ENCODE measurements around the gene OPCML.

The OPCML gene

DNA sequence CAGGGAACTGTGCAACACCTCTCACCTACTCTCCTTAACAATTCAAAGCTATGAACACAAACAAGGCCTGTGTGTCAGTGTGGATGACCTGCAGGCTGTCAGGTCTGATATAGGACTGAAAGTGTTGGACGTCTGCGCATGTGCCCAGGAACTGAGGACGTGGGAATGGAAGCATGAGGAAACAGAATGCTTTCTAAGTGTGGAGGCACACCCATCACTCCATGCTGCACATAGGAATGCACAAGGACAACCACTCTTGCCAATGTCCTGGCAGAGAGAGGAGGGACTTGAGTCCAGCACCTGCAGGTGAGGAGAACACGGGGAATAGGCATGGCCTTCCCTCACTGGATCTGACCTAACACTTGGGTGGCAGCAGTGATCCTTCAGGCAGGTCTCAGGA is 874.3 kb downstream of the OPCML start:
- no peak for DNase-seq (ENCODE audit: low read depth)

DNA sequence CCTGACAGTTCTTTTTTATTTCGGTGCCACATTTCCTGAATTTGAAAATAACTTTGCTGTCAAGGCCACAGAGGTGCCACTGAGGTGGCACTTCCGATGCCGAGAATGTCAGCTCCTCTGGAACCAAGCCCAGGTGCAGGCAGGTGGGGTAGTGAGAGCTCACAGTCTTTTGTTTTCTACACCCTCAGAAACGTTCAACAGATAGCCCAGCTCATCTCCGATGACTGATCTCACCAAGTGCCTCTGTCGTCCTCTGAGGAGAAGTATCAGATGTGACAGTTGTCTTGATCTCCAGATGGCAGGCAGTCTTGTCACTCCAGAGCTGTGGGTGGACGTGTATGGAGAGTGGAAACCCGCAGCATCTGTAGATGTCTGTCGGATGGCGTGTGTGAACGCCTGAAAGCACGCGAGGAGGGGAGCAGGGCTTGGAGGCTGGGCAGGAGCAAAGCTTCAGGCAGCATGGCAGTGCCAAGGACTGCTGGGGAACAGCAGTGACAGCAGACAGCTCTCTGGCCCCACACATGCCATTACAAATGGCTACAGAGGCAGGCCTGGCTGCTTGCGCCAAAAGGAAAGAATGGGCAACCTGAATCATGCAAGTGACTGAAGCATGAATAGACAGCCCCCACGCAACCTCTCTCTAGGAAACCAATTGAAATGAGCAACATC is 877.0 kb downstream of the OPCML start:
- DNase-seq (ENCODE audit: low read depth): no peak

GRCh38 chr11:132653237-132653636 is 879.1 kb downstream of the OPCML start:
- no peak for DNase-seq (ENCODE audit: low read depth)

DNA sequence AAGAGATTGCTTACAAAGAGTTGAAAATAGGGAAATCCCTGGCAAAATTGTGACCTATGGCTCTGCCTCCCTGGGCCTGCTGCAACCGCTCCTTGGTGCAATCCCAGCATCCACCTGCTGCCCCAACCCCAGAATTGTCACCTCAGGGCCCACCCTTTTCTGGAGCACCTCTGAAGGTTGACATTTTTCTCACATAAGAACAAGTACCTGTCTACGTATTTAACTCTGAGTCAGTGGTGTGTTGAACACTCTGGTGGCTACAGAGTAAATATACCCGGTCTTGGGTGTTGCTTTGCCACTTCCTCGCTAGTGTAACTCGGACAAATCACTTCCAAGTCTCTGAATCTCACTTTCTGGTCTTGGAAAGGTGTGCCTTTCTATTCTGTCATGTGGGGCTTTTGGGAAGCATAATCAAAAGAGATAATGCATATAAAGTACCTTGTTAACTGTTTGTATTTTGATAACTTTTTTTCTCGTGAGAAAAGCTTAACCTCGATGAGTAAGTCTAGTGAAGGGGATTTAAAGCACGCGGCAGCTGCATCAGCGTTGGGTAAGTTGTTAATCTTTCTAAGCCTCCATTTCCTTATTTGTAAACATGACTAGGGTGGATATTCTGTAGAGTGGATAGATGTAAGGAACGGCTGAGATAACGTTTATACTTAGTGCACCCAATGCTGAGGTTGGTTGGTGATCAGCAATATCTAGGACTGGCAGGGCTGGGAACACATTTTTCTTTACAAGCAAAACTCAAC is 881.2 kb downstream of the OPCML start:
- no peak for DNase-seq (ENCODE audit: low read depth)

DNA sequence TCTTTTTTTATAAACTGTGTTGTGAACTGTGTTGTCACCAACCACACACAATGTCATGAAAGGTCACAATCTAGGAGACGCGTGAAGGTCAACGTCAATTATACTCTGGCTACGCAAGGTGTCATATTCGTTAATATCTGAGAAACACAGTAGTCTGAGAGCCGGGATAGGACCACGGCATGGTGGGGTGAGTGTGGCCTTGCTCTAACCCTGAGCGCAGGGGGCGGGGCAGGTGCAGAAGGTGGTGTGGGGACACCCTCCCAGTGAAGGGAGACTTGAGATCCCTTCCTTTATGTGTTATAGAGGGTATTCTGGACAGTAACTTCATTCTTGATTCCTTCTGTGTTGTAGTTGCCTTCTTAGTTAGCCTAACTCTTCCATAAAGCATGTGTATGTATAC is 883.0 kb downstream of the OPCML start:
- DNase-seq (ENCODE audit: low read depth): no peak

DNA sequence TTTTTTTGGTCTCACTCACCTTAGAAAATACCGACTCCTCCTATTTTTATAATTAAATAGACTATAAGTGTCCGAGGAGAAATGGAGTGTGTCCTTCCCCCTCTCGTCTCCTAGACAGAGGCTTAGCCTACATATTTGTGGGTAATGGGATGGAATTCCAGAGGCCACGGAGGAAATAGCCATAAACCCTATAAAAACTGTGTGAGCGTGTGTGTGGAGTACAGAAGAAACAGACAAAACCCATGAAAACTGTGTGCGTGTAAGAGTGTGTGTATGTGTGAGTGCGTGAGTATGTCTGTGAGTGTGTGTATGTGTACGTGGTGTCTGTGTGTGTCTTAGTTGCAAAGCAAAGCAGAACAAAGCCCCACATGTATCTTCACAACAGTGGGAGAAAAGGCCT is 883.5 kb downstream of the OPCML start:
- DNase-seq (ENCODE audit: low read depth): peak; percentile 80

DNA sequence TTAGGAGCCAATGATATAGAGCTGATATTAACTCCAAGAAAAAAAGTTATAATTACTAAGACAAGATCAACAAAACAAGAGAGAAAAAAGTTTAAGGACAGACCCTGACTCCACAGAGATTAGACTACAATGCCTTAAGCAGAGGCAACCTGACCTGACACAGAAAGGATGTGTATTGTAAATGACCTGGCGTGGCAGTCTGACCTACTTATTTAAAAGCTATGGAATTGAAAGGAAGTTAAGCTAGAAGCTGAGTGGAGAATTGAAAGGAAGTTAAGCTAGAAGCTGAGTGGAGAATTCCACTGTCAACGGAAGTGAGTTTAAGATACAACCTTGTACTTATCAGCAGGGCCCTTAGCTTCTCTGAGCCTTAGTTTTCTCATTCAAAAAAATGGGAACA is 885.4 kb downstream of the OPCML start:
- no peak for DNase-seq (ENCODE audit: low read depth)

DNA sequence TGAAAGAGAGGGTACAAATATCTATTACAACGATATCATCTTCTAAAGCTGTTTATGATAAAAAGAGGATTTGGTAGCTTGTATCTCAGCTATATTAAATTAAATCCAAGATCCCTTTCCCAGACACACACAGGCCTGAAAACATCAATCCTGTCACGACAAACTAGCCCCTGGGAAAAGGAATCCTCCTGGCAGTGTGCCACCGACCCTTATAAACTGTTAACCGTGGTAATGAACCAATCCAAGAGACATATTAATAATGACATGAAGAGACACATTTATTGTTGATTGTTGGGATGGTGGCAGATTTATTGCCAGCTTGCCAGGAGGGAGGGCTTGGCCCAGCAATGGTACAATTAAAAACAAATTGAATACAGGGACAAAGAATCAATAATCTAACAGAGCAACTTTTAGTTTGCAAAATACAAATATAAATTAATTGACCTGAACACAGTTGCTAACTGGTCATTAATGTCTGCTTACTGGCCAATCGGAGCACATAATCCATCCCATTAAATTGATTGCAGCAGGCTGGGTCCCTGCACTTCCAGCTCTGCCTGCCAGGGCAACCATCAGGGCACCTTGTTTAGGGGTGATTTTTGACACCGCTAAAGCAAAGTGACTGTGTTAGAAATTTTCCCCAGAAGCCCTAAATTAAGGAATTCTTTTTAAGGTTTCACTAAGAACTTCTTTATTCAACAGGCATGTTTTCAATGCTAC is 887.6 kb downstream of the OPCML start:
- no peak for DNase-seq (ENCODE audit: low read depth)

DNA sequence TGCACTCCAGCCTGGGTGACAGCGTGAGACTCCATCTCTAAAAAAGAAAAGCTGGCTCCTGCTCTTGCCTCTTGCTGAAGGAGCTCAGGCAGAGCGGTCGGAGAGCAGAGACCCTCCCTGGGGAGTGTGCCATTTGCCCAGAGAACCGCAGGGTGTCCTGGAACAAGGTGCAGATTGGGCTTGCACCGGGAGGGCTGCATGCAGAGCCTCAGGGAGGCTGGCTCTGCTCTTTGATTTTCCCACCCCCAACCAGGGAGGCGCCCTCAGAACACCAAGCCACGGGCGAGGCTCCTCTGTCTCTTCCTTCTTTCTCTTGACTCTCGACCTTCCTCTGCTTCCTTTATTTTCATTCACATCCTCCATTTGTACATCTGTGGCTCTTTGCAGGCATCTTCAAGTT is 889.1 kb downstream of the OPCML start:
- DNase-seq (ENCODE audit: low read depth): no peak

DNA sequence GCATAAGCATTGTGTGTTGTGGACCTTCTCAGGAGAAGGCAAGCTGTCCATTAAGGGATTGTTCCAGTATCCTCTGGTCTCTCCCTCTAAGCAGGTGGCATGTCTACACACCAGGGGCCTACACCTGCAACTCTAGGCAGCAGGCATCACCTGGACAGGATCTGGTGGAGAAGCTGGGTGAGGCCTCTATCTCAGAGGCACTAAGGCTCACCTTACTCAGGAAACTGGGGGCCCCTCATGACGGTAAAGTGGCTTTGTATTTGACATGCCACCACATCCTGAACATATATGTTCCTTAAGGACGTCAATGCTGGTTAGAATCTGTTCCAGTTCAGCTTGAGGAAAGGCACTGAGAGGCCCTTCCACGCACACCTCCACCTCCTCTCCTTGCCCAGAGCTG is 891.3 kb downstream of the OPCML start:
- DNase-seq (ENCODE audit: low read depth): no peak

DNA sequence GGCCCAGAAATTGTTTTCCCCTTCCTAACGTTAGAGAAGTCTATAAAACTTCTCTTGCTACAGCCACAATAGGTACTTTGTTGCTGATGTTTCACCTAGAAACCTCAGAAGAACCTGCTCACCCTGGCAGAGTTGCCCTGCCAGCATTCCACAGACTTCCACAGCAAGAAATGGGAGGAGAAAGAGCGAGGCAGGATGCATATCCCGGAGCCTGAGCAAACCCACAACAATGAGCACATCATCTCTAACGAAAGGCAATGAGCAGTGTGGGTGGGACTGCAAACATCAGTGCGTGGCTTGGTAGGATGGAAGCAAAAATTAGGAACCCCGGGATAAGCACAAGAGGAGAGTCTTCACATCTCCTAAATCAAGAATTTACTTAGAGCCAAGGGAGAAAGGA is 892.3 kb downstream of the OPCML start:
- DNase-seq (ENCODE audit: low read depth): no peak

DNA sequence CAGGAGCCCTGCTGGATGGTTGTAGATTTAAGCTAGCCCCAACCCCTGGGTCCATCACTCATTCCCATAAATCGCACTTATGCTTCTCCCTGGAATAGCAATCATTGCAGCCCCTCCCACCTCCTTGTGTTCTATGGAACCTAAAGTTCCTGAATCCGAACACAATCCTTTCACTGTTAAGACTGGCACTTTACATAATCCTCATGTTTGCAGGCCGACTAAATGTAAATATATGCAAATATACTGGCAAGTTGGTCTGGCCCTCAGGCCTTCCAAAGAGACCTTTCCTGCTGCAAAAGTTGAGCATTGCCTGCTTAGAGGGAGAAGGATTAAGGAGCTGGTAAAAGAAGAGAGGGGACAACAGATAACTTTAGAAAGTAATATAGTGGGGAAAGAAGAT is 892.9 kb downstream of the OPCML start:
- DNase-seq (ENCODE audit: low read depth): no peak

GRCh38 chr11:132638423-132638822 is 893.9 kb downstream of the OPCML start:
- DNase-seq (ENCODE audit: low read depth): no peak

DNA sequence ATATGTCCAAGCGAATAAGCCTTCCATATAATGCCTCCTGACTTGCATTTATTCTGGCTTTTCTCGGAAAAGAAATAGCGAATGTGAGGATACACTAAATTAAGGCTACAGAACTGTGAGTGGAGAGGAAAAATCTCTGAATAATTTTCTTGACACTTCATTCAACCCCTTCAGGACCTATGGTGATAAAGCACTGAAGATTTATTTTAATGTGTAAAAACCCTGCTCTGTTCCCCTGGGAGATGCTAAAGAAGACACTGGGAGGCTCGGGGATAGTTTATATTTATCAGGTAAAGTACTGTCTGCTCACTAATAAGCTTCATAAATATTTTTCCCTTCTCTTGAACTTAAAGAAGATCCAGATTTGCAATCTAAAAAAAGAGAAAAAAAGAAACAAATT is 895.8 kb downstream of the OPCML start:
- no peak for DNase-seq (ENCODE audit: low read depth)

DNA sequence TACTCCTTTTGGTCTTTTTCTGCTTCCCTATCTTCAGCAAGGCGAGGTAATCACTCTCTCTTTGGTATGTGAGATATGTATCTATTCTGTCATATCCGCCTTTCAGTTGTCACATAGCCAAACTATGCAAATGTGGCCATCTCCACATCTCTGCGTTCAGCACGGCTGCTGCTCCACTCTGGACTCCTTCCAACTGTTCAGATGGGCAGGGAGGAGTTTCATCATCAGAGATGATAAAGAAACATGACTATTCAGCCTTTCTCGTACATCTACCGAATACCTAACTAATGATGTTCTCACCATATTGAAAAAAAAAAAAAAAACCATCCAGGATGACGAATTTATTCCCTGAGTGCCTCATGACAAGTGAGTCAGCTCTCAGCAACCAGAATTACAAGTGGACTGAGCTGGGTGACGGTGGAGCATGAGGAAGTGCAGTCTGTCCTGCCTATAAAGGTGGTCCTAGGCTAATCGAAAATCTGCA is 899.6 kb downstream of the OPCML start:
- DNase-seq (ENCODE audit: low read depth): peak; percentile 100

- peak; percentile 70 for DNase-seq (ENCODE audit: low read depth)
Observed at GRCh38 chr11:132631989-132632388, 900.3 kb downstream of the OPCML start.

DNA sequence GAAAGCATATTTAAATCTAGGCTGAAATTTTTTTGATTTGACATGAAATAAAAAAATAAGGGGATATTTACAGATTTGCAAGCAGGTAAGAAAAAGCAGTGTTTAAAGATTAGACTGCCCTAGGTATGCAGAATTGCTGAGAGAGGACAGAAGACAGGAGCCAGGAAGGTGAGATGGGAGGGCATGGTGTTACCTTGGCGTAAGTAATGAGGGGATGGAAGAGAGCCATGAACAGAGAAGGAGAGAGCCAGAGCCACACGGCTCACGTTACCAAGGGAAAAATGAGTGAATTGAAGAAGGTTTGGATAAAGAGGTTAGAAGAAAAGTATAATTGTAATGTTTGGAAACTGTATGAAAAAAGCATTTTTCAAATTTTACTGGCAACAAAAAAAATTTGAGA is 904.3 kb downstream of the OPCML start:
- DNase-seq (ENCODE audit: low read depth): no peak

DNA sequence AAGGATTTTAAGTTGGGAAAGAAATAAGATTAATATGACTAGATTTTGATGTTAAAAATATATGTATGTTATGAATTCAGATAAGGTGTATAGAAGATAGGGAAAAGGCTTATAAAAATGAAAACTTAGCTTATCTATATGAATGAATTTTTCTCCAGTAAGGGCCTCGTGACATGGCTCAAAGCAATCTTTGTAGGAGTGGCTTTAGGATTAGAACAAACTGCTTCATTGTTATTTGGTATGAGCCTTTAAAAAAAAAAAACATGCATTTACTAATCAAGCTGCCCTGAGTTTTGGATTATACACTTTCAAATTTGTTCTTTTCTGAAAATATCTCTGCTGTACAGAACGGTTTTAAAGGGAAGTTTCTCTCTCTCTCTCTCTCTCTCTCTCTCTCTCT is 905.9 kb downstream of the OPCML start:
- DNase-seq (ENCODE audit: low read depth): no peak

GRCh38 chr11:132623511-132623910 is 908.8 kb downstream of the OPCML start:
- no peak for DNase-seq (ENCODE audit: low read depth)

GRCh38 chr11:132621976-132622580 is 910.2 kb downstream of the OPCML start:
- DNase-seq (ENCODE audit: low read depth): peak; percentile 42

DNA sequence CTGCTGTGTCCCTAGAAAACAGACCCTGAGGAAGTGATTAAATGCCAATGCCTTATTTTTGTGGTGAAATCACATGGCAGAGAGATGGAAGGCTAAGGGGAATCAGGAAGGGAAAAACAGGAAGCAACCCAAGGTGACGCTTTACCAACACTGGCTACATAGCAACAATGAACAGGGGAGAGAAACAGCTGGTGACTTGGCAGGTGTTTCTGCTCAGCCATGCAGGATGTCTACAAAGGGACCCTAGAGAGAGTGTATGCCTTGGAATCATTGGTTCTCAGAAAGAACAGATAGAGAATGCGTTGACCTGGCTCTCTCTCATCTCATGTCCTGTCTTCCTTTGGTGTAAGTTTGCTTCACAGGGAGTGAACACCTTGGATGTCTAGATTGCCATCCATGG is 911.9 kb downstream of the OPCML start:
- DNase-seq (ENCODE audit: low read depth): no peak

DNA sequence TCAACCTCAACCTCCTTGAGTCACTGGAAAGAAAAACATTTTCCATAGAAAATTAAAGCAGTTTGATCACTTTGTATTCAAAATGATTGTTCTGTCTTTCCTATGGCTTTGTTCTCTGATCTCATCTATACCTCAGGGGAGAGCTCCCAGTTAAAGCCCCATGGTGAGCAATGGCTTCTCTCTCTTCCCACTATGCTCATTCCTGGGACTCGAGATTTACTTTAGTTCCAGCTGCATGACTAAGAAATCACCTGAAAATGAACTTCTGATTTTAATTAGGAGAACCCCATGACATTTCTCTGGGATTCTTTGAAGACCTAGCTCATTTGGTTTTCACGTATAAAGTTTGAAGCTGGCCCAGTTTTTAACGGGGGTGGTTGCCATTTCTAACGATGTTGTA is 921.5 kb downstream of the OPCML start:
- no peak for DNase-seq (ENCODE audit: low read depth)

DNA sequence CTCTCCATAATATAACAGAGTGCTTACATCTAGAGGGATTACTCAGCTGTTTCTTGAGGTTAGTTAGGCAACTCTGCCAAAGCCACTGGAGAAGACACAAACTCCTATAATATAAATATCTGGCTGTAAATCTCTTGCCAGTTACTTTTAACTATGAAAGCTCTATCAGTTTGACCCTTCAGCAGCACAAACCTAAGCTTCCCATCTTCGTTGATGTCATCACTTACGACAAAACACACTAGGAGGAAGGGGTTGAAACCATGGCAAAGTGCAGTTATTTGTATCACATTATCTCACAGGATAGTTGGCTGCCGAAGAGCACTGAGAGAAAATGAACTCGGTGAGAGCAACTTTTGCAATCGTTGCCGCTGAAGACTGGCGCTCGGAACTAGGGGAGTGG is 922.1 kb downstream of the OPCML start:
- DNase-seq (ENCODE audit: low read depth): peak; percentile 59

All from EH (cell line).